ENCODE results near the gene SMAD4.

SMAD4 gene

GRCh38 chr18:51021226-51021965 lies 8.6 kb upstream of the SMAD4 start:
- DNase-seq (ENCODE audit: low spot score), result no peak

- DNase-seq (ENCODE audit: low spot score), result no peak
Observed at GRCh38 chr18:51025512-51025911, 4.5 kb upstream of the SMAD4 start.

GRCh38 chr18:51028201-51028805 lies 1.7 kb upstream of the SMAD4 start:
- DNase-seq (ENCODE audit: low spot score), result peak; percentile 42

- no peak for DNase-seq (ENCODE audit: low spot score)
Observed at GRCh38 chr18:51029378-51029693, 677 bp upstream of the SMAD4 start.

GRCh38 chr18:51030537-51031258 lies 685 bp downstream of the SMAD4 start:
- peak; percentile 51 for DNase-seq (ENCODE audit: low spot score)

GRCh38 chr18:51032193-51032592 lies 2.2 kb downstream of the SMAD4 start:
- no peak for DNase-seq (ENCODE audit: low spot score)

- no peak for DNase-seq (ENCODE audit: low spot score)
Observed at GRCh38 chr18:51037230-51037629, 7.2 kb downstream of the SMAD4 start.

GRCh38 chr18:51038110-51038509 lies 8.1 kb downstream of the SMAD4 start:
- no peak for DNase-seq (ENCODE audit: low spot score)

GRCh38 chr18:51039138-51040112 lies 9.4 kb downstream of the SMAD4 start:
- DNase-seq (ENCODE audit: low spot score), result no peak

GRCh38 chr18:51041677-51042352 lies 11.8 kb downstream of the SMAD4 start:
- DNase-seq (ENCODE audit: low spot score), result no peak

GRCh38 chr18:51044928-51045585 lies 15.0 kb downstream of the SMAD4 start:
- no peak for DNase-seq (ENCODE audit: low spot score)

- no peak for DNase-seq (ENCODE audit: low spot score)
Observed at GRCh38 chr18:51048190-51048589, 18.2 kb downstream of the SMAD4 start.

- no peak for DNase-seq (ENCODE audit: low spot score)
Observed at GRCh38 chr18:51049137-51049536, 19.1 kb downstream of the SMAD4 start.

GRCh38 chr18:51051105-51051712 lies 21.2 kb downstream of the SMAD4 start:
- peak; percentile 53 for DNase-seq (ENCODE audit: low spot score)

- no peak for DNase-seq (ENCODE audit: low spot score)
Observed at GRCh38 chr18:51053814-51054213, 23.8 kb downstream of the SMAD4 start.

GRCh38 chr18:51054764-51055163 lies 24.8 kb downstream of the SMAD4 start:
- no peak for DNase-seq (ENCODE audit: low spot score)

- no peak for DNase-seq (ENCODE audit: low spot score)
Observed at GRCh38 chr18:51059969-51060368, 30.0 kb downstream of the SMAD4 start.

- DNase-seq (ENCODE audit: low spot score), result no peak
Observed at GRCh38 chr18:51064256-51064655, 34.2 kb downstream of the SMAD4 start.

GRCh38 chr18:51066273-51066672 lies 36.3 kb downstream of the SMAD4 start:
- no peak for DNase-seq (ENCODE audit: low spot score)

GRCh38 chr18:51068105-51068504 lies 38.1 kb downstream of the SMAD4 start:
- no peak for DNase-seq (ENCODE audit: low spot score)

GRCh38 chr18:51069885-51070284 lies 39.9 kb downstream of the SMAD4 start:
- DNase-seq (ENCODE audit: low spot score), result no peak
